Lung (tissue), 12 donors: ENCODE data around the gene POLN. TPM values are rescaled to one million over a fixed set of nuclear protein-coding genes. Genes with fewer than 3 reads are reported as not detected.
A peak's percentile ranks its signal among the peaks of the same experiment; 100 is the strongest.

ENCODE experiments used
- ATAC-seq: fragments of 200-7000 bp; cut with Tn5 transposase; one replicate; pipeline ENCODE4 v1.9.1; 2020; ENCODE audit warnings: moderate number of reproducible peaks; ENCODE audit not compliant: insufficient read depth, low FRiP score
- DNase-seq, 3 donors: peaks; one replicate each; pipeline ENCODE4 v3.0.0-alpha.2; 2013 to 2017
- H3K27ac ChIP-seq, 2 donors: one replicate each; pipeline ENCODE4 v1.5.1; 2013; ENCODE audit warnings: mild to moderate bottlenecking in 2 of 2, moderate library complexity in 2 of 2, control low read depth in 1 of 2, inconsistent platforms in 1 of 2, low read depth in 1 of 2, low read length in 1 of 2
- H3K27me3 ChIP-seq, 3 donors: one replicate each; pipeline ENCODE4 v1.5.1; 2013; ENCODE audit warnings: low read length in 2 of 3; ENCODE audit not compliant: control insufficient read depth in 3 of 3, insufficient read depth in 3 of 3
- H3K36me3 ChIP-seq, 4 donors: one replicate each; pipeline ENCODE4 v1.5.1; 2013; ENCODE audit warnings: low read length in 4 of 4, mild to moderate bottlenecking in 1 of 4, moderate library complexity in 1 of 4; ENCODE audit not compliant: control insufficient read depth in 4 of 4, insufficient read depth in 4 of 4
- H3K4me1 ChIP-seq, 5 donors: one replicate each; pipeline ENCODE4 v1.5.1; 2013; ENCODE audit warnings: low read length in 5 of 5, mild to moderate bottlenecking in 2 of 5, moderate library complexity in 1 of 5; ENCODE audit not compliant: control insufficient read depth in 5 of 5, insufficient read depth in 5 of 5
- H3K4me3 ChIP-seq: one replicate; pipeline ENCODE4 v1.5.1; 2013; ENCODE audit warnings: mild to moderate bottlenecking, control low read depth, moderate library complexity
- H3K9ac ChIP-seq, 2 donors: one replicate each; pipeline ENCODE4 v1.5.1; 2013; ENCODE audit warnings: low read length in 2 of 2, control low read depth in 1 of 2; ENCODE audit not compliant: insufficient read depth in 1 of 2
- H3K9me3 ChIP-seq, 4 donors: one replicate each; pipeline ENCODE4 v1.5.1; 2013; ENCODE audit warnings: low read length in 3 of 4, mild to moderate bottlenecking in 1 of 4, moderate library complexity in 1 of 4; ENCODE audit not compliant: control insufficient read depth in 4 of 4, insufficient read depth in 3 of 4
- WGBS, 2 donors: extraction: QIAGEN DNeasy Blood & Tissue Kit; methylation state at CpG; one replicate each; pipeline ENCODE4 v1.1.7; 2013; 5-methylcytosine and 5-hydroxymethylcytosine counted together
- polyA plus RNA-seq, 2 donors: library from polyadenylated mRNA; stranded (reverse); fragments of 200-250 nt; gene quantifications; one replicate each; pipeline ENCODE4 v1.2.1, GENCODE V29; 2013
- total RNA-seq, 2 donors: library from RNA; depleted of rRNA in 1 of 2; stranded (reverse); fragments of >200 nt in 1 of 2; gene quantifications; one replicate each; pipeline ENCODE4 v1.2.1, GENCODE V29; 2014 to 2021
- TF ChIP-seq, protein P1 (sequence below): IDR thresholded peaks from 2 replicates; pipeline ENCODE4 v1.5.1; 2012; ENCODE audit warnings: mild to moderate bottlenecking; ENCODE audit errors: control extremely low read depth, extremely low read depth
- donor health status: control.
- donor health status: control.
- donor health status: Bipolar disorder and iron deficiency.
- donor health status: healthy.
- donor health status: DM: yes; HTN: yes; CAD: no.

Gene POLN
- total and polyA plus RNA-seq, 4 donors = 0.68 to 3.7 (median 2.2) TPM

- DNase-seq = peak in 1 of 3 donors; percentile 10
- Histone ChIP-seq H3K9me3 (peaks cover 0 to 2% (median 0%) of the 10 kb centered on the region in 4 donors), H3K4me1 (peaks cover 0 to 4% (median 0%) of the 10 kb centered on the region in 5 donors), H3K36me3 (no peaks in the 10 kb centered on the region), H3K27me3 (peaks cover 0 to 4% (median 0%) of the 10 kb centered on the region in 3 donors), H3K4me3 (no peak overlapping the region), H3K9ac (no peak overlapping the region), H3K27ac (no peak overlapping the region)
- WGBS, 2 donors = 82 to 90% methylated on average over 24 to 29 of the region's 29 CpGs
- TF ChIP-seq, protein P1, sequence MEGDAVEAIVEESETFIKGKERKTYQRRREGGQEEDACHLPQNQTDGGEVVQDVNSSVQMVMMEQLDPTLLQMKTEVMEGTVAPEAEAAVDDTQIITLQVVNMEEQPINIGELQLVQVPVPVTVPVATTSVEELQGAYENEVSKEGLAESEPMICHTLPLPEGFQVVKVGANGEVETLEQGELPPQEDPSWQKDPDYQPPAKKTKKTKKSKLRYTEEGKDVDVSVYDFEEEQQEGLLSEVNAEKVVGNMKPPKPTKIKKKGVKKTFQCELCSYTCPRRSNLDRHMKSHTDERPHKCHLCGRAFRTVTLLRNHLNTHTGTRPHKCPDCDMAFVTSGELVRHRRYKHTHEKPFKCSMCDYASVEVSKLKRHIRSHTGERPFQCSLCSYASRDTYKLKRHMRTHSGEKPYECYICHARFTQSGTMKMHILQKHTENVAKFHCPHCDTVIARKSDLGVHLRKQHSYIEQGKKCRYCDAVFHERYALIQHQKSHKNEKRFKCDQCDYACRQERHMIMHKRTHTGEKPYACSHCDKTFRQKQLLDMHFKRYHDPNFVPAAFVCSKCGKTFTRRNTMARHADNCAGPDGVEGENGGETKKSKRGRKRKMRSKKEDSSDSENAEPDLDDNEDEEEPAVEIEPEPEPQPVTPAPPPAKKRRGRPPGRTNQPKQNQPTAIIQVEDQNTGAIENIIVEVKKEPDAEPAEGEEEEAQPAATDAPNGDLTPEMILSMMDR = no peak
- no peak for ATAC-seq
Measured at GRCh38 chr4:2066571-2067445, 175.1 kb downstream of the POLN start.

- peaks cover 0 to under 1% (median 0%) of the 10 kb centered on the region in 5 donors for H3K4me1 ChIP-seq
- 85 to 94% methylated on average over 15 of the region's 15 CpGs for WGBS, 2 donors
- TF ChIP-seq, protein P1 = no peak
- no peaks in the 10 kb centered on the region for H3K36me3 ChIP-seq
- H3K9ac ChIP-seq = no peak overlapping the region
- DNase-seq (no peak), ATAC-seq (no peak)
- no peak overlapping the region for H3K4me3 ChIP-seq
- peaks cover 0 to 2% (median 0%) of the 10 kb centered on the region in 4 donors for H3K9me3 ChIP-seq
- H3K27me3 ChIP-seq = peaks cover 0 to 8% (median 4%) of the 10 kb centered on the region in 3 donors
- no peak overlapping the region for H3K27ac ChIP-seq
Measured at GRCh38 chr4:2066011-2066551, 175.8 kb downstream of the POLN start.

GRCh38 chr4:2065106-2065930 is 176.6 kb downstream of the POLN start:
- Histone ChIP-seq H3K9ac (no peak overlapping the region), H3K27me3 (peaks cover 0 to 12% (median 7%) of the 10 kb centered on the region in 3 donors), H3K36me3 (no peaks in the 10 kb centered on the region), H3K4me1 (peaks cover 0 to 5% (median 0%) of the 10 kb centered on the region in 5 donors), H3K9me3 (peaks cover 0 to 2% (median 0%) of the 10 kb centered on the region in 4 donors), H3K4me3 (no peak overlapping the region), H3K27ac (no peak overlapping the region)
- DNase-seq = peak in 1 of 3 donors; percentile 12
- WGBS, 2 donors = 75 to 83% methylated on average over 21 to 24 of the region's 24 CpGs
- TF ChIP-seq, protein P1 = no peak
- ATAC-seq = no peak
